ENCODE data around the gene C4orf51. TPM values are rescaled to one million over a fixed set of nuclear protein-coding genes. Genes with fewer than 3 reads are reported as not detected.

C4orf51 gene
- total and polyA plus RNA-seq, 2 of the 8 experiments (the other 6 are each of a cell fraction or from before 2014, with no cell fraction given), result 0.54 TPM; not detected in 1

DNA sequence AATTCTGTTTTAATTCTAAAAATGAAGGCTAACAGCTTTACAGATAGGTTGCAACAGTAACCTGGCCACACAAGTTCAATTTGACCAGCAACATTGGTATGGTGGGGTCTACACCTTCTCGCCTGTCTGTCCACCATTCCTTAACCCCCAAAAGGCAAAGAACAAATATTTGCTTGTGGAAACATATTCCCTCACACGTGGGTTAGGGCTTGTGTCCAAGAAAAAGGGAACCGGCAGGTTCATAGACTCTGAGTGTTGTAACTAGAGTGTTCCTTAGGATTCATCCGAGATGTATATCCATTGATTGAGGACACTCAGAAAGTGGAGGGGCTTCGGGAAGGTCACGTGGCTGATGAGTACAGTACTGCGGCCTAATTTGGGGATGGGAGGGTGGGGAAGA lies 54.1 kb downstream of the C4orf51 start:
- Histone ChIP-seq H3K4me3 (ENCODE audit: extremely low read depth in 1 of 4, insufficient read depth in 2 of 4, low read depth in 3 of 4, low read length in 4 of 4) (peak overlapping the region in 1 of 4 experiments; percentile 73; a peak in 3 of 8 replicates), H3K9ac (replicated peaks in 1 of 4; ENCODE audit: extremely low read depth in 1 of 4, low read depth in 3 of 4, low read length in 3 of 4) (no peak overlapping the region), H3K9me3 (ENCODE audit: insufficient read depth in 2 of 2, low read depth in 1 of 2, low read length in 1 of 2) (no peaks in the 10 kb centered on the region), H2BK5ac (ENCODE audit: low read depth, low read length) (no peak overlapping the region), H3K79me2 (ENCODE audit: control insufficient read depth in 1 of 2, insufficient read depth in 2 of 2, low read length in 2 of 2) (no peaks in the 10 kb centered on the region), H3K4me1 (replicated peaks in 1 of 4; ENCODE audit: control insufficient read depth in 3 of 4, insufficient read depth in 4 of 4, low read length in 3 of 4) (peaks cover 3 to 13% (median 9%) of the 10 kb centered on the region in 4 experiments), H2BK15ac (ENCODE audit: low read length) (no peak overlapping the region; the same call in 1 of the 2 replicates), H3K14ac (ENCODE audit: insufficient read length) (no peak overlapping the region), H2AFZ (ENCODE audit: low read length) (no peak overlapping the region), H3K36me3 (ENCODE audit: control insufficient read depth in 2 of 4, insufficient read depth in 4 of 4, low read length in 3 of 4) (no peaks in the 10 kb centered on the region), H2BK12ac (ENCODE audit: low read depth, low read length) (peak overlapping the region; percentile 53; the same call in 1 of the 2 replicates), H3K79me1 (ENCODE audit: low read depth, low read length) (no peaks in the 10 kb centered on the region), H3K23me2 (ENCODE audit: low read depth, low read length) (no peaks in the 10 kb centered on the region; the same call in 1 of the 2 replicates), H3K27ac (ENCODE audit: low read depth, low read length) (no peak overlapping the region), H4K20me1 (replicated peaks in 1 of 2; ENCODE audit: control insufficient read depth in 1 of 2, insufficient read depth in 2 of 2, low read length in 2 of 2) (no peaks in the 10 kb centered on the region), H3K4ac (replicated peaks; ENCODE audit: insufficient read length, low read depth, low read length) (peak overlapping the region; percentile 61), H4K8ac (ENCODE audit: extremely low read depth, insufficient read depth, low read length) (no peak overlapping the region), H4K91ac (replicated peaks; ENCODE audit: insufficient read length, low read length) (no peak overlapping the region), H4K5ac (ENCODE audit: insufficient read length, low read depth, low read length) (no peak overlapping the region), H2AK5ac (ENCODE audit: low read depth, low read length) (0 out of 2 replicates have a peak overlapping the region, but pooled peaks have one; percentile 17), H3K4me2 (ENCODE audit: insufficient read depth in 1 of 2, low read depth in 2 of 2, low read length in 2 of 2) (peak overlapping the region in 1 of 2 experiments; percentile 80; a peak in 1 of 4 replicates), H2BK120ac (replicated peaks; ENCODE audit: low read depth, low read length) (peak overlapping the region; percentile 49), H3K27me3 (replicated peaks in 1 of 4; ENCODE audit: control insufficient read depth in 3 of 4, extremely low read depth in 1 of 4, insufficient read depth in 3 of 4, low read length in 3 of 4) (no peaks in the 10 kb centered on the region; a peak in 2 of 7 replicates), H3K56ac (replicated peaks; ENCODE audit: insufficient read length, low read depth, low read length) (no peak overlapping the region), H2BK20ac (ENCODE audit: low read length) (no peak overlapping the region; the same call in 1 of the 2 replicates), H3K18ac (ENCODE audit: extremely low read depth, low read length) (peak overlapping the region; percentile 84; the same call in 1 of the 2 replicates), H3K23ac (ENCODE audit: insufficient read length) (no peak overlapping the region)
- ChIA-PET CTCF (ENCODE audit: partially characterized antibody) (interaction anchor here (1.5 kb wide), 1 partner anchor 115 kb away, joined by 3 read pairs; no protein-coding TSS in a partner anchor), POLR2A (ENCODE audit: partially characterized antibody) (interaction anchor here (0.7 to 1.3 kb wide), 4 partner anchors 9 to 30 kb away, joined by 3 read pairs; no protein-coding TSS in a partner anchor)
- DNase-seq (ENCODE audit: low read depth in 1 of 2, low spot score in 2 of 2) (no peak), FAIRE-seq (no peak)
- WGBS, 2 experiments (ENCODE audit: extremely low coverage in 1 of 2, insufficient coverage in 1 of 2, insufficient read length in 1 of 2, insufficient replicate concordance in 2 of 2, low coverage in 1 of 2, low lambda C conversion rate in 2 of 2, missing lambda C conversion rate in 1 of 2), result 80% methylated on average over 6 of the region's 7 CpGs; no CpG with 5 or more reads in 1 of the 2 experiments
- no peak for TF ChIP-seq FOSL1 (IDR thresholded peaks at IDR 0.05; ENCODE audit: insufficient read depth, low read depth, low read length)
- no peak for TF ChIP-seq CBX8 (IDR thresholded peaks at IDR 0.05; ENCODE audit: borderline replicate concordance, low read depth, low read length)

Measured in H1 (cell line).